SK-N-MC (cell line): ENCODE results near the gene IPMK.
"Not testable (repeated sequence)": the region's sequence is repeated elsewhere in the genome, so short reads cannot be mapped to it uniquely, and the experiment has no call there.

Experiments
- DNase-seq: peaks from one replicate; pipeline ENCODE4 v3.0.0-alpha.2; 2011; ENCODE audit warnings: low read depth, low spot score
- H3K27ac ChIP-seq: fragments of 200-600 bp; sonication (generic); 2 replicates; pipeline ENCODE4 v1.5.1; 2016; ENCODE audit warnings: mixed run types
- H3K36me3 ChIP-seq: fragments of 200-600 bp; sonication (generic); 2 replicates; pipeline ENCODE4 v1.6.1; 2017; ENCODE audit warnings: antibody characterized with exemption, low read length, mixed read lengths; ENCODE audit not compliant: insufficient read depth
- H3K4me3 ChIP-seq: fragments of 200-600 bp; sonication (generic); 2 replicates; pipeline ENCODE4 v1.5.1; 2016
- H3K9ac ChIP-seq: fragments of 200-600 bp; sonication (generic); 2 replicates; pipeline ENCODE4 v1.8.0; 2017; ENCODE audit warnings: mixed run types, mixed read lengths; ENCODE audit not compliant: insufficient read length
- H3K9me3 ChIP-seq: fragments of 200-600 bp; sonication (generic); 2 replicates; pipeline ENCODE4 v1.6.1; 2017; ENCODE audit warnings: low read depth, mild to moderate bottlenecking, antibody characterized with exemption, low read length, moderate library complexity, mixed read lengths
- EZH2 ChIP-seq: fragments of 200-600 bp; sonication (generic); IDR thresholded peaks from one replicate; pipeline ENCODE4 v1.6.1; 2017; ENCODE audit warnings: antibody characterized with exemption
- FOXP2 ChIP-seq: optimal IDR thresholded peaks from 2 replicates; pipeline ENCODE3; 2011; ENCODE audit warnings: mild to moderate bottlenecking, moderate library complexity; ENCODE audit not compliant: insufficient read depth; ENCODE audit errors: extremely low read length, control extremely low read depth
- POLR2AphosphoS5 ChIP-seq: IDR thresholded peaks from 2 replicates; pipeline ENCODE4 v1.6.1; 2012; ENCODE audit warnings: mild to moderate bottlenecking, low read depth, low read length, borderline replicate concordance

IPMK gene

GRCh38 chr10:58243269-58243668 is 24.4 kb downstream of the IPMK start:
- no peak for DNase-seq
- no peaks in the 10 kb centered on the region for H3K9me3 ChIP-seq
- no peaks in the 10 kb centered on the region for H3K36me3 ChIP-seq
- no peak overlapping the region for H3K4me3 ChIP-seq
- H3K27ac ChIP-seq, result no peak overlapping the region
- H3K9ac ChIP-seq, result no peak overlapping the region
- no peak for TF ChIP-seq FOXP2
- no peak for TF ChIP-seq EZH2
- TF ChIP-seq POLR2AphosphoS5, result no peak

GRCh38 chr10:58241346-58241745 is 26.3 kb downstream of the IPMK start:
- no peak overlapping the region for H3K9ac ChIP-seq
- H3K36me3 ChIP-seq, result no peaks in the 10 kb centered on the region
- H3K27ac ChIP-seq, result no peak overlapping the region
- DNase-seq, result no peak
- H3K9me3 ChIP-seq, result no peaks in the 10 kb centered on the region
- no peak overlapping the region for H3K4me3 ChIP-seq
- TF ChIP-seq FOXP2 (no peak), EZH2 (no peak), POLR2AphosphoS5 (no peak)

GRCh38 chr10:58240531-58240930 is 27.2 kb downstream of the IPMK start:
- H3K9ac ChIP-seq, result no peak overlapping the region
- TF ChIP-seq EZH2 (no peak), POLR2AphosphoS5 (no peak), FOXP2 (no peak)
- DNase-seq, result no peak
- no peaks in the 10 kb centered on the region for H3K9me3 ChIP-seq
- no peak overlapping the region for H3K27ac ChIP-seq
- H3K36me3 ChIP-seq, result no peaks in the 10 kb centered on the region
- no peak overlapping the region for H3K4me3 ChIP-seq

GRCh38 chr10:58239561-58240169 is 28.0 kb downstream of the IPMK start:
- Histone ChIP-seq H3K9ac (no peak overlapping the region), H3K4me3 (no peak overlapping the region), H3K36me3 (no peaks in the 10 kb centered on the region), H3K27ac (no peak overlapping the region), H3K9me3 (no peaks in the 10 kb centered on the region)
- TF ChIP-seq EZH2 (no peak), FOXP2 (no peak), POLR2AphosphoS5 (no peak)
- no peak for DNase-seq

- H3K9me3 ChIP-seq, result no peaks in the 10 kb centered on the region
- DNase-seq, result no peak
- no peak overlapping the region for H3K27ac ChIP-seq
- no peak overlapping the region for H3K4me3 ChIP-seq
- H3K36me3 ChIP-seq, result no peaks in the 10 kb centered on the region
- TF ChIP-seq FOXP2, result no peak
- H3K9ac ChIP-seq, result no peak overlapping the region
Measured at GRCh38 chr10:58237014-58237834, 30.5 kb downstream of the IPMK start.

- not testable (repeated sequence) for H3K4me3 ChIP-seq, DNase-seq, H3K27ac ChIP-seq, H3K9me3 ChIP-seq, H3K36me3 ChIP-seq, H3K9ac ChIP-seq
Measured at GRCh38 chr10:58229856-58230255, 37.8 kb downstream of the IPMK start.

GRCh38 chr10:58225654-58226053 is 42.0 kb downstream of the IPMK start:
- no peak for DNase-seq
- no peak overlapping the region for H3K4me3 ChIP-seq
- H3K9ac ChIP-seq, result no peak overlapping the region
- H3K27ac ChIP-seq, result no peak overlapping the region
- no peak for TF ChIP-seq EZH2
- H3K9me3 ChIP-seq, result no peaks in the 10 kb centered on the region
- H3K36me3 ChIP-seq, result no peaks in the 10 kb centered on the region

- Histone ChIP-seq H3K4me3 (no peak overlapping the region), H3K27ac (no peak overlapping the region), H3K9me3 (no peaks in the 10 kb centered on the region), H3K36me3 (no peaks in the 10 kb centered on the region), H3K9ac (no peak overlapping the region)
- TF ChIP-seq POLR2AphosphoS5 (no peak), EZH2 (no peak), FOXP2 (no peak)
- DNase-seq, result no peak
Measured at GRCh38 chr10:58220769-58221451, 46.8 kb downstream of the IPMK start.
